WI38 (cell line): ENCODE results near the gene ACACA.

Experiments used
- H3K4me3 ChIP-seq: 2 replicates; pipeline ENCODE4 v1.5.1; 2011; ENCODE audit warnings: low read depth, mild to moderate bottlenecking, control low read depth, low read length
- TF ChIP-seq, protein P1 (sequence below): IDR thresholded peaks from 2 replicates; pipeline ENCODE4 v1.5.1; 2012; ENCODE audit warnings: low read depth, mild to moderate bottlenecking, control low read depth, low read length

ACACA gene

DNA sequence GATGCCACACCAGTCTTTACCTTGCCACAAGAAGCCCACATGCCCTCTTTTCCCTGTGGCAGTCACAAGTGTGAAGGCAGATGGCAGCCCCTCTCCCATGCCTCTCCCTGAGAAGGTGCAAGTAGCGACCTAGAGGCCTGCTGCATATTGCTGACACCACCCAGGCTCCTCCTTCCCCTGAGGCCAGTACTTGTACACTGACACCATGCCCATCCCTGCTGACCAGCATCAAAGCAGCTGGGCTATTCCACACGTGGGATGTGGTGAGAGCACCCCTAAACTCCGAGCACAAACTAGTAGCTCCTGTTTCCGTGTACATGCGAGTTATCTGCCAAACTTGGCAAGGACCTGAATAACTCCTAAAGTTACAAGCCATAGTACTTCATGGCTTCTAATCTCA is 308.5 kb downstream of the ACACA start:
- no peak overlapping the region for H3K4me3 ChIP-seq
- TF ChIP-seq, protein P1, sequence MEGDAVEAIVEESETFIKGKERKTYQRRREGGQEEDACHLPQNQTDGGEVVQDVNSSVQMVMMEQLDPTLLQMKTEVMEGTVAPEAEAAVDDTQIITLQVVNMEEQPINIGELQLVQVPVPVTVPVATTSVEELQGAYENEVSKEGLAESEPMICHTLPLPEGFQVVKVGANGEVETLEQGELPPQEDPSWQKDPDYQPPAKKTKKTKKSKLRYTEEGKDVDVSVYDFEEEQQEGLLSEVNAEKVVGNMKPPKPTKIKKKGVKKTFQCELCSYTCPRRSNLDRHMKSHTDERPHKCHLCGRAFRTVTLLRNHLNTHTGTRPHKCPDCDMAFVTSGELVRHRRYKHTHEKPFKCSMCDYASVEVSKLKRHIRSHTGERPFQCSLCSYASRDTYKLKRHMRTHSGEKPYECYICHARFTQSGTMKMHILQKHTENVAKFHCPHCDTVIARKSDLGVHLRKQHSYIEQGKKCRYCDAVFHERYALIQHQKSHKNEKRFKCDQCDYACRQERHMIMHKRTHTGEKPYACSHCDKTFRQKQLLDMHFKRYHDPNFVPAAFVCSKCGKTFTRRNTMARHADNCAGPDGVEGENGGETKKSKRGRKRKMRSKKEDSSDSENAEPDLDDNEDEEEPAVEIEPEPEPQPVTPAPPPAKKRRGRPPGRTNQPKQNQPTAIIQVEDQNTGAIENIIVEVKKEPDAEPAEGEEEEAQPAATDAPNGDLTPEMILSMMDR: no peak

DNA sequence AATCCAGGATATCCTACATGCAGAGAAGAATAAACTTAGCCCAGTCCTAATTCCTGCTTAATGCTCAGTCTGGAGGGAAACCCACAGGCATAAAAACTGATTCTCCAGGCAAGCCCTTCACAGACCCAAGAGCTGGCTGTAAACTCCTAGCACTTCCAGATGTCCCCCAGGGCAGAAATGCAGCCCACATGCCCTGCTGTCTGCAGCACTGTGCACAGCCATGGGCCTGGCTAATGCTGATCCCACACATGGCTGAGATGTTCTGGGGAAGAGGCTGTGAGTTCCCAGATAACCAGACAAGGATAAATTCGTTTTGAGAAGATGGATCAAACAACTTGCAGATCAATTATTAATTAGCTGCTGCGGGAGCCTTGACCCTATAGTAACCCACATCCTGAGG is 309.5 kb downstream of the ACACA start:
- no peak overlapping the region for H3K4me3 ChIP-seq
- TF ChIP-seq, protein P1: no peak

DNA sequence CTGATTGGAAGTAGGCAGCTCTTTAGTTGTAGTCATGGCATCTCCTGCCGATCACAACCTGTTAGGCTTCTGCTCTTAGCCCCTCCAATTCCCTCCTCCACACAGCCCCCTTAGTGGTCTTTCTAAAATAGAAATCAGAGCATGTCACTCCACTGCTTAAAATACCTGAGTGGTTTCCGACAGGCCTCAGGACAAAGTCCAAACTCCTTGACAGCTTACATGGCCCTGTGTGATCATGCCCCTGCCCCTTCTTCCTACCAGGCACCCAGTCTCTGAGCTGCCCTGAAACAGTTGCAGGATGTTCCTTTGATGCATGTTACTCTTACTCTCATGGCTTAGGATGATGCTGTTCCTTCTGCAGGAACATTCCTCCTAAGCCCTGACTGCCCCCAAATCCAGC is 310.6 kb downstream of the ACACA start:
- TF ChIP-seq, protein P1: no peak
- no peak overlapping the region for H3K4me3 ChIP-seq

DNA sequence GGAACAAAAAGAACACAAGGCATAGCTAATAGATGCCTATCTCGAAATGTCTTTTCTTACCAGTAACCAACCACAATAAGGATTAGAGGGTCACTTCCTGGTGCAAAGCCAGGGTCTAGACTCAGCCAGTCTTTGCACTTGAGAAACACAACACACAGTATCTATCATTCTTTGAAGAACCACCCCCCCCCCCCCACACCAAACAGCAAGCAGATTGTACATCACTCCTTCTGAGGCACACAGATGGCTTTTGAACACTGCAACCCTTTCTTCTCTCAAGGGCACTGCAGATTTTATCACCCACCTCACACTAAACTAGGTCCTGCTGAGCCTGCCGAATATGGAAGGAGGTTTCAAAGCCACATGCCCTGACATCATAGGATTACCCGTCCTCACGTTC is 312.2 kb downstream of the ACACA start:
- H3K4me3 ChIP-seq: no peak overlapping the region
- TF ChIP-seq, protein P1: no peak

DNA sequence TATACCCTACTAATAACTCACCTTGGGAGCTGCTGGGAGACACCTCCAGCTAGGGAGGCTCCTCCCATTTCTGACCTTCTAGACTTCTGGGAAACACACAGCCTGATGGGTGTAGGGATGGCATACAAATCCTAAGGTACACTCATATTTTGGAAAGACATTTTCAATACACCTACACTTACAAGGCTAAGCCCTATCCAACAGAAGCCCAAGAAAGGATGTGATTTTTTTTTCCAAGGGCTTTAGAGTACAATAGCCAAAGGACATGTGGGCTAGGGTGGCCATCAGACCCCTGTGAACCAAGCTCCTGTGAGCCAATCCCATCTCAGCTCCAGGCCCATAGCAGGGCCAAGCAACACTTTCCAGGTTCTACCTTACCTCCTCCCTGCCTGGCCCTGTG is 313.9 kb downstream of the ACACA start:
- H3K4me3 ChIP-seq: no peak overlapping the region
- TF ChIP-seq, protein P1: no peak

DNA sequence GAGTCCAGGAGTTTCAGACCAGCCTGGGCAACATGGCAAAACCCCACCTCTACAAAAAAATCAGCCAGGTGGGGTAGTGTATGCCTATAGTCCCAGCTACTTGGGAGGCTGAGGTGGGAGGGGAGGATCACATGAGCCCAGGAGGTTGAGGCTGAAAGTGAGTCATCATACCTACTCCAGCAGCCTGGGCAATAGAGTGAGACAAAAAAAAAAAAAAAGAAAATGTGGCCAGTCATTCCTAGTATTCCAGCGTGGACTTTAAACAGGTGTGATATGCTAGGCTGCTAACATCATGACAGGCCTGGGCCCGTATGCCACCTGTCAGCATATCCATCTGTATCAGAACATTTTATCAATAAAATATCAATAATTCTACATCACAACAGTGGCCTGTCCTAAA is 314.6 kb downstream of the ACACA start:
- TF ChIP-seq, protein P1: no peak

DNA sequence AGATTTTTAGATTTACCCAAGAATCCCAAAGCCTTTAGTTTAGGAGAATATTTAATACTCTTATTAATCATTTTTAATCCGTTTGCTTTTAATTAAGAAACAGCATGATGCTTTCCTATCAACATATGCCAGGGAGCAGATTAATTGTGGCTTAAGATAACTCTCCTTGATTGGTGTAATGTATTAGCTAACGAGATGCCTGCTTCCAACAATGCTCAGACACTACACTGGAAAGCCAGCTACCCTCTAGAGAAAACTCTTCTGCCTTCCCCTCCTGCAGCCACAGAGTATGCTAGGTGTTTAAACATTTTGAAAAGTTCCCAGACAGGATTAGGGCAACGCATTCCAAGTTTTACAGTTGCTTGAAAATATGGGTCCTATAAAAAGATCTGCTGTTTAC is 315.7 kb downstream of the ACACA start:
- TF ChIP-seq, protein P1: no peak
- H3K4me3 ChIP-seq: no peak overlapping the region

More for the DNA sequence above, 314.6 kb downstream of the ACACA start:
- H3K4me3 ChIP-seq: no peak overlapping the region
